ENCODE measurements around the gene MAMDC2.

The MAMDC2 gene

GRCh38 chr9:70108181-70108580 is 64.5 kb downstream of the MAMDC2 start:
- DNase-seq (ENCODE audit: low spot score), result no peak

- DNase-seq (ENCODE audit: low spot score), result no peak
Observed at GRCh38 chr9:70110194-70111041, 66.8 kb downstream of the MAMDC2 start.

GRCh38 chr9:70111042-70111602 is 67.5 kb downstream of the MAMDC2 start:
- peak; percentile 33 for DNase-seq (ENCODE audit: low spot score)

- DNase-seq (ENCODE audit: low spot score), result no peak
Observed at GRCh38 chr9:70111641-70112236, 68.1 kb downstream of the MAMDC2 start.

- no peak for DNase-seq (ENCODE audit: low spot score)
Observed at GRCh38 chr9:70112981-70113380, 69.3 kb downstream of the MAMDC2 start.

- DNase-seq (ENCODE audit: low spot score), result peak; percentile 44
Observed at GRCh38 chr9:70113403-70114022, 69.9 kb downstream of the MAMDC2 start.

GRCh38 chr9:70114898-70115297 is 71.2 kb downstream of the MAMDC2 start:
- DNase-seq (ENCODE audit: low spot score), result no peak

- no peak for DNase-seq (ENCODE audit: low spot score)
Observed at GRCh38 chr9:70117835-70118319, 74.2 kb downstream of the MAMDC2 start.

- no peak for DNase-seq (ENCODE audit: low spot score)
Observed at GRCh38 chr9:70119786-70120185, 76.1 kb downstream of the MAMDC2 start.

- peak; percentile 63 for DNase-seq (ENCODE audit: low spot score)
Observed at GRCh38 chr9:70120834-70121510, 77.3 kb downstream of the MAMDC2 start.

- DNase-seq (ENCODE audit: low spot score), result no peak
Observed at GRCh38 chr9:70121818-70122436, 78.3 kb downstream of the MAMDC2 start.

- DNase-seq (ENCODE audit: low spot score), result no peak
Observed at GRCh38 chr9:70123695-70124094, 80.0 kb downstream of the MAMDC2 start.

GRCh38 chr9:70125621-70126263 is 82.1 kb downstream of the MAMDC2 start:
- no peak for DNase-seq (ENCODE audit: low spot score)

GRCh38 chr9:70127036-70127435 is 83.4 kb downstream of the MAMDC2 start:
- DNase-seq (ENCODE audit: low spot score), result no peak

GRCh38 chr9:70127540-70128416 is 84.1 kb downstream of the MAMDC2 start:
- DNase-seq (ENCODE audit: low spot score), result no peak

- DNase-seq (ENCODE audit: low spot score), result no peak
Observed at GRCh38 chr9:70130266-70130665, 86.6 kb downstream of the MAMDC2 start.

- DNase-seq (ENCODE audit: low spot score), result no peak
Observed at GRCh38 chr9:70131296-70131695, 87.6 kb downstream of the MAMDC2 start.

- no peak for DNase-seq (ENCODE audit: low spot score)
Observed at GRCh38 chr9:70133253-70134208, 89.9 kb downstream of the MAMDC2 start.

GRCh38 chr9:70134360-70134759 is 90.7 kb downstream of the MAMDC2 start:
- DNase-seq (ENCODE audit: low spot score), result no peak
